Smooth muscle cell (in vitro differentiated cells): ENCODE data around the gene CEP126. TPM values are rescaled to one million over a fixed set of nuclear protein-coding genes. Genes with fewer than 3 reads are reported as not detected.

ENCODE experiments used
- DNase-seq: peaks from one replicate; lab custom pipeline; 2025; ENCODE audit not compliant: unreplicated experiment; lab: John Stamatoyannopoulos, UW
- H2AFZ ChIP-seq: fragments of 200-600 bp; sonication (generic); 2 replicates; pipeline ENCODE4 v1.6.0; 2016; ENCODE audit warnings: antibody characterized with exemption, low read depth, mild to moderate bottlenecking
- H3F3A ChIP-seq: fragments of 200-600 bp; sonication (generic); 2 replicates; pipeline ENCODE4 v1.6.0; 2017; ENCODE audit warnings: antibody characterized with exemption, low read depth
- H3K27ac ChIP-seq: fragments of 200-600 bp; sonication (generic); 2 replicates; pipeline ENCODE4 v1.5.1; 2016; ENCODE audit warnings: low read depth, mild to moderate bottlenecking
- H3K27me3 ChIP-seq: fragments of 200-600 bp; sonication (generic); 2 replicates; pipeline ENCODE4 v1.6.1; 2016; ENCODE audit warnings: low read depth, mild to moderate bottlenecking
- H3K36me3 ChIP-seq: fragments of 200-600 bp; sonication (generic); 2 replicates; pipeline ENCODE4 v1.5.1; 2016; ENCODE audit warnings: low read depth
- H3K4me1 ChIP-seq: fragments of 200-600 bp; sonication (generic); 2 replicates; pipeline ENCODE4 v1.5.1; 2016; ENCODE audit warnings: low read depth
- H3K4me2 ChIP-seq: fragments of 200-600 bp; sonication (generic); 2 replicates; pipeline ENCODE4 v1.6.0; 2016; ENCODE audit warnings: mild to moderate bottlenecking
- H3K4me3 ChIP-seq: fragments of 200-600 bp; sonication (generic); 2 replicates; pipeline ENCODE4 v1.5.1; 2016; ENCODE audit warnings: mild to moderate bottlenecking
- H3K79me2 ChIP-seq: fragments of 200-600 bp; sonication (generic); 2 replicates; pipeline ENCODE4 v1.6.0; 2016; ENCODE audit warnings: low read depth, mild to moderate bottlenecking
- H3K9ac ChIP-seq: fragments of 200-600 bp; sonication (generic); 2 replicates; pipeline ENCODE4 v1.6.0; 2016; ENCODE audit warnings: low read depth
- H3K9me3 ChIP-seq: fragments of 200-600 bp; sonication (generic); replicated peaks from 2 replicates; pipeline ENCODE4 v1.5.1; 2016; ENCODE audit warnings: low read depth
- H4K20me1 ChIP-seq: fragments of 200-600 bp; sonication (generic); 2 replicates; pipeline ENCODE4 v1.6.0; 2016; ENCODE audit warnings: low read depth
- CTCF ChIP-seq: fragments of 200-600 bp; sonication (generic); IDR thresholded peaks from 2 replicates; pipeline ENCODE4 v1.5.1; 2017; ENCODE audit warnings: borderline replicate concordance, mild to moderate bottlenecking, antibody characterized with exemption; ENCODE audit not compliant: insufficient read depth, poor library complexity, severe bottlenecking
- WGBS: methylation state at CpG from one replicate; pipeline ENCODE4 v1.1.7; 2016; ENCODE audit warnings: low lambda C conversion rate; 5-methylcytosine and 5-hydroxymethylcytosine counted together
- polyA plus RNA-seq: library from polyadenylated mRNA; unstranded; fragments of >200 nt; fragmentation: Nextera tagmentation; extraction: Ambion mirVana; gene quantifications from 2 replicates; pipeline ENCODE4 v1.2.1, GENCODE V29; 2016
- total RNA-seq: library from RNA; depleted of rRNA; stranded (reverse); fragments of >200 nt; gene quantifications from 2 replicates; pipeline ENCODE4 v1.2.3, GENCODE V29; 2014

The CEP126 gene
- total and polyA plus RNA-seq, 2 experiments from 2014 or later: 1.6 to 2.3 TPM

- no peaks in the 10 kb centered on the region for H3K9me3 ChIP-seq
- H3K79me2 ChIP-seq: no peaks in the 10 kb centered on the region
- H3F3A ChIP-seq: no peaks in the 10 kb centered on the region
- no peaks in the 10 kb centered on the region for H3K4me1 ChIP-seq
- H3K36me3 ChIP-seq: no peaks in the 10 kb centered on the region
- DNase-seq: no peak
- no peak overlapping the region for H3K4me3 ChIP-seq
- no peaks in the 10 kb centered on the region for H3K27me3 ChIP-seq
- H3K4me2 ChIP-seq: no peak overlapping the region
- no peak overlapping the region for H3K27ac ChIP-seq
- no peak overlapping the region for H3K9ac ChIP-seq
- WGBS: 70% methylated on average over 4 of the region's 4 CpGs
- no peaks in the 10 kb centered on the region for H4K20me1 ChIP-seq
- H2AFZ ChIP-seq: no peak overlapping the region
- TF ChIP-seq CTCF: no peak
Measured at GRCh38 chr11:101996111-101996510, 81.3 kb downstream of the CEP126 start.

GRCh38 chr11:102001657-102002338, 87.0 kb downstream of the CEP126 start:
- no peak for DNase-seq
- H2AFZ ChIP-seq: no peak overlapping the region
- no peak overlapping the region for H3K4me3 ChIP-seq
- WGBS: 97% methylated on average over 3 of the region's 3 CpGs
- H3K36me3 ChIP-seq: no peaks in the 10 kb centered on the region
- H3K79me2 ChIP-seq: no peaks in the 10 kb centered on the region
- H3K9me3 ChIP-seq: no peaks in the 10 kb centered on the region
- TF ChIP-seq CTCF: no peak
- H3K4me2 ChIP-seq: no peak overlapping the region
- no peak overlapping the region for H3K27ac ChIP-seq
- no peaks in the 10 kb centered on the region for H3K4me1 ChIP-seq
- H3K27me3 ChIP-seq: no peaks in the 10 kb centered on the region
- no peak overlapping the region for H3K9ac ChIP-seq
- no peaks in the 10 kb centered on the region for H4K20me1 ChIP-seq
- H3F3A ChIP-seq: no peaks in the 10 kb centered on the region

- Histone ChIP-seq H3K27me3 (no peaks in the 10 kb centered on the region), H3K27ac (no peak overlapping the region), H3K4me3 (no peak overlapping the region), H3F3A (no peaks in the 10 kb centered on the region), H3K79me2 (no peaks in the 10 kb centered on the region), H3K4me1 (no peaks in the 10 kb centered on the region), H3K36me3 (no peaks in the 10 kb centered on the region), H4K20me1 (no peaks in the 10 kb centered on the region), H3K9ac (no peak overlapping the region), H3K9me3 (no peaks in the 10 kb centered on the region), H2AFZ (no peak overlapping the region), H3K4me2 (no peak overlapping the region)
- no peak for DNase-seq
- no peak for TF ChIP-seq CTCF
Measured at GRCh38 chr11:102004220-102004619, 89.4 kb downstream of the CEP126 start.

GRCh38 chr11:102005306-102005705, 90.5 kb downstream of the CEP126 start:
- Histone ChIP-seq H3K79me2 (no peaks in the 10 kb centered on the region), H3K36me3 (no peaks in the 10 kb centered on the region), H3K9me3 (no peaks in the 10 kb centered on the region), H3K4me3 (no peak overlapping the region), H3K4me2 (no peak overlapping the region), H2AFZ (no peak overlapping the region), H3F3A (peaks cover 5% of the 10 kb centered on the region), H4K20me1 (no peaks in the 10 kb centered on the region), H3K27ac (no peak overlapping the region), H3K27me3 (no peaks in the 10 kb centered on the region), H3K4me1 (no peaks in the 10 kb centered on the region), H3K9ac (no peak overlapping the region)
- no peak for TF ChIP-seq CTCF
- no peak for DNase-seq
- 89% methylated on average over 4 of the region's 4 CpGs for WGBS
